Activated T-helper 2 cell treated with anti-CD3 and anti-CD28 coated beads, Interferon-gamma antibody, Interleukin-2, Interleukin-4, amounts not matched to agents 10 μg/mL and 5 μg/mL and 100 μg/mL, durations not matched to agents 14 hours and 24 hours and 36 hours (primary cell): Measurements from ENCODE around the gene BASP1. TPM values are rescaled to one million over a fixed set of nuclear protein-coding genes. Genes with fewer than 3 reads are reported as not detected.

Source experiments
- DNase-seq: peaks from one replicate; pipeline ENCODE4 v3.0.0; 2021; ENCODE audit warnings: low spot score
- H3K27ac Mint-ChIP-seq: one replicate; pipeline ENCODE4 v1.8.0; 2021; ENCODE audit warnings: mixed read lengths
- H3K27me3 Mint-ChIP-seq: one replicate; pipeline ENCODE4 v1.8.0; 2021; ENCODE audit warnings: low read depth, mixed read lengths
- H3K36me3 Mint-ChIP-seq: one replicate; pipeline ENCODE4 v1.8.0; 2021; ENCODE audit warnings: low read depth, mixed read lengths
- H3K4me1 Mint-ChIP-seq: one replicate; pipeline ENCODE4 v1.8.0; 2021; ENCODE audit warnings: low read depth, mixed read lengths
- H3K4me3 Mint-ChIP-seq: one replicate; pipeline ENCODE4 v1.8.0; 2021; ENCODE audit warnings: low read depth, mild to moderate bottlenecking, moderate library complexity, mixed read lengths
- H3K9me3 Mint-ChIP-seq: one replicate; pipeline ENCODE4 v1.8.0; 2021; ENCODE audit warnings: mixed read lengths
- intact Hi-C: fragments of 100-400 bp; cut with micrococcal nuclease; formaldehyde crosslinking; loops from one replicate; pipeline ENCODE4 v1.15.1; 2023
- total RNA-seq: library from RNA; stranded (reverse); gene quantifications from 2 replicates; pipeline ENCODE4 v1.2.3, GENCODE V29; 2022

Gene BASP1
- total RNA-seq, 1 donor from 2014 or later, result 0.73 TPM

GRCh38 chr5:17275289-17276158 lies 58.1 kb downstream of the BASP1 start:
- no peak for DNase-seq
- no peak overlapping the region for H3K27ac Mint-ChIP-seq
- H3K9me3 Mint-ChIP-seq, result no peaks in the 10 kb centered on the region
- H3K27me3 Mint-ChIP-seq, result no peaks in the 10 kb centered on the region
- intact Hi-C loops, result no loop called here
- no peak overlapping the region for H3K4me3 Mint-ChIP-seq
- H3K4me1 Mint-ChIP-seq, result no peaks in the 10 kb centered on the region
- no peaks in the 10 kb centered on the region for H3K36me3 Mint-ChIP-seq

GRCh38 chr5:17276445-17276844 lies 59.0 kb downstream of the BASP1 start:
- H3K36me3 Mint-ChIP-seq, result no peaks in the 10 kb centered on the region
- intact Hi-C loops, result no loop called here
- H3K4me1 Mint-ChIP-seq, result no peaks in the 10 kb centered on the region
- no peaks in the 10 kb centered on the region for H3K9me3 Mint-ChIP-seq
- no peak overlapping the region for H3K27ac Mint-ChIP-seq
- H3K27me3 Mint-ChIP-seq, result no peaks in the 10 kb centered on the region
- DNase-seq, result no peak
- no peak overlapping the region for H3K4me3 Mint-ChIP-seq

GRCh38 chr5:17277907-17278306 lies 60.5 kb downstream of the BASP1 start:
- no peak for DNase-seq
- H3K27me3 Mint-ChIP-seq, result no peaks in the 10 kb centered on the region
- no peak overlapping the region for H3K4me3 Mint-ChIP-seq
- H3K36me3 Mint-ChIP-seq, result no peaks in the 10 kb centered on the region
- H3K9me3 Mint-ChIP-seq, result peaks cover 3% of the 10 kb centered on the region
- H3K27ac Mint-ChIP-seq, result no peak overlapping the region
- intact Hi-C loops, result no loop called here
- no peaks in the 10 kb centered on the region for H3K4me1 Mint-ChIP-seq

GRCh38 chr5:17278931-17279330 lies 61.5 kb downstream of the BASP1 start:
- Mint-ChIP-seq H3K4me1 (no peaks in the 10 kb centered on the region), H3K27me3 (no peaks in the 10 kb centered on the region), H3K9me3 (peaks cover 6% of the 10 kb centered on the region), H3K36me3 (no peaks in the 10 kb centered on the region), H3K4me3 (no peak overlapping the region), H3K27ac (no peak overlapping the region)
- no peak for DNase-seq
- intact Hi-C loops, result no loop called here

- no peak overlapping the region for H3K27ac Mint-ChIP-seq
- no peak for DNase-seq
- no peaks in the 10 kb centered on the region for H3K27me3 Mint-ChIP-seq
- H3K4me3 Mint-ChIP-seq, result no peak overlapping the region
- peaks cover 8% of the 10 kb centered on the region for H3K9me3 Mint-ChIP-seq
- H3K36me3 Mint-ChIP-seq, result no peaks in the 10 kb centered on the region
- no peaks in the 10 kb centered on the region for H3K4me1 Mint-ChIP-seq
- intact Hi-C loops, result no loop called here
These were observed 62.1 kb downstream of the BASP1 start for GRCh38 chr5:17279487-17279886.

GRCh38 chr5:17282283-17283120 lies 65.1 kb downstream of the BASP1 start:
- H3K4me3 Mint-ChIP-seq, result no peak overlapping the region
- DNase-seq, result no peak
- no peaks in the 10 kb centered on the region for H3K27me3 Mint-ChIP-seq
- peaks cover 11% of the 10 kb centered on the region for H3K9me3 Mint-ChIP-seq
- H3K4me1 Mint-ChIP-seq, result no peaks in the 10 kb centered on the region
- H3K27ac Mint-ChIP-seq, result no peak overlapping the region
- intact Hi-C loops, result no loop called here
- no peaks in the 10 kb centered on the region for H3K36me3 Mint-ChIP-seq

- Mint-ChIP-seq H3K27me3 (no peaks in the 10 kb centered on the region), H3K4me1 (no peaks in the 10 kb centered on the region), H3K9me3 (peaks cover 15% of the 10 kb centered on the region), H3K4me3 (no peak overlapping the region), H3K36me3 (no peaks in the 10 kb centered on the region), H3K27ac (no peak overlapping the region)
- DNase-seq, result no peak
- intact Hi-C loops, result no loop called here
These were observed 65.6 kb downstream of the BASP1 start for GRCh38 chr5:17283121-17283415.

- Mint-ChIP-seq H3K4me3 (no peak overlapping the region), H3K4me1 (no peaks in the 10 kb centered on the region), H3K27ac (no peak overlapping the region), H3K27me3 (no peaks in the 10 kb centered on the region), H3K9me3 (peaks cover 24% of the 10 kb centered on the region), H3K36me3 (no peaks in the 10 kb centered on the region)
- intact Hi-C loops, result no loop called here
- no peak for DNase-seq
These were observed 70.2 kb downstream of the BASP1 start for GRCh38 chr5:17287501-17288155.

GRCh38 chr5:17288570-17288969 lies 71.1 kb downstream of the BASP1 start:
- Mint-ChIP-seq H3K27ac (no peak overlapping the region), H3K4me1 (no peaks in the 10 kb centered on the region), H3K36me3 (no peaks in the 10 kb centered on the region), H3K27me3 (no peaks in the 10 kb centered on the region), H3K4me3 (no peak overlapping the region), H3K9me3 (peaks cover 23% of the 10 kb centered on the region)
- intact Hi-C loops, result no loop called here
- no peak for DNase-seq

GRCh38 chr5:17289681-17290539 lies 72.5 kb downstream of the BASP1 start:
- intact Hi-C loops, result no loop called here
- H3K9me3 Mint-ChIP-seq, result peaks cover 18% of the 10 kb centered on the region
- no peak overlapping the region for H3K4me3 Mint-ChIP-seq
- H3K36me3 Mint-ChIP-seq, result no peaks in the 10 kb centered on the region
- H3K27me3 Mint-ChIP-seq, result no peaks in the 10 kb centered on the region
- H3K4me1 Mint-ChIP-seq, result no peaks in the 10 kb centered on the region
- H3K27ac Mint-ChIP-seq, result no peak overlapping the region
- DNase-seq, result no peak

- Mint-ChIP-seq H3K27me3 (no peaks in the 10 kb centered on the region), H3K36me3 (no peaks in the 10 kb centered on the region), H3K4me1 (no peaks in the 10 kb centered on the region), H3K27ac (no peak overlapping the region), H3K9me3 (peaks cover 18% of the 10 kb centered on the region), H3K4me3 (no peak overlapping the region)
- no peak for DNase-seq
- intact Hi-C loops, result no loop called here
These were observed 73.1 kb downstream of the BASP1 start for GRCh38 chr5:17290540-17290974.

- intact Hi-C loops, result no loop called here
- Mint-ChIP-seq H3K27ac (no peak overlapping the region), H3K9me3 (peaks cover 15% of the 10 kb centered on the region)
These were observed 75.1 kb downstream of the BASP1 start for GRCh38 chr5:17292434-17293015.

More at GRCh38 chr5:17292434-17293015, 75.1 kb downstream of the BASP1 start:
- Mint-ChIP-seq H3K27me3 (no peaks in the 10 kb centered on the region), H3K4me1 (no peaks in the 10 kb centered on the region), H3K4me3 (no peak overlapping the region), H3K36me3 (no peaks in the 10 kb centered on the region)
- DNase-seq, result no peak
